GM23338 (cell line): ENCODE data around the gene PELO. TPM values are rescaled to one million over a fixed set of nuclear protein-coding genes. Genes with fewer than 3 reads are reported as not detected.

Source experiments
- ATAC-seq: fragments of 200-7000 bp; cut with Tn5 transposase; 3 replicates; pipeline ENCODE4 v1.9.1; 2020
- DNase-seq: peaks from one replicate; pipeline ENCODE4 v3.0.0-alpha.2; 2015; ENCODE audit warnings: low spot score
- H2AFZ ChIP-seq: fragments of 200-600 bp; sonication (generic); 2 replicates; pipeline ENCODE4 v1.8.0; 2016; ENCODE audit warnings: antibody characterized with exemption, mild to moderate bottlenecking, moderate library complexity
- H3F3A ChIP-seq: fragments of 200-600 bp; sonication (generic); replicated peaks from 2 replicates; pipeline ENCODE4 v1.8.0; 2017; ENCODE audit warnings: antibody characterized with exemption, mixed run types, low read depth
- H3K27ac ChIP-seq: fragments of 200-600 bp; sonication (generic); 2 replicates; pipeline ENCODE4 v1.6.1; 2016; ENCODE audit warnings: low read depth
- H3K27me3 ChIP-seq: fragments of 200-600 bp; sonication (generic); 2 replicates; pipeline ENCODE4 v1.8.0; 2016; ENCODE audit warnings: mild to moderate bottlenecking, mixed run types, moderate library complexity; ENCODE audit not compliant: insufficient read depth
- H3K36me3 ChIP-seq: fragments of 200-600 bp; sonication (generic); 2 replicates; pipeline ENCODE4 v1.8.0; 2016; ENCODE audit warnings: mild to moderate bottlenecking; ENCODE audit not compliant: insufficient read depth
- H3K4me1 ChIP-seq: fragments of 200-600 bp; sonication (generic); 2 replicates; pipeline ENCODE4 v1.8.0; 2016; ENCODE audit warnings: mild to moderate bottlenecking, moderate library complexity; ENCODE audit not compliant: insufficient read depth
- H3K4me2 ChIP-seq: fragments of 200-600 bp; sonication (generic); 2 replicates; pipeline ENCODE4 v1.7.1; 2017; ENCODE audit warnings: mixed run types
- H3K4me3 ChIP-seq: fragments of 200-600 bp; sonication (generic); 2 replicates; pipeline ENCODE4 v1.6.1; 2016; ENCODE audit warnings: mixed run types
- H3K79me2 ChIP-seq: fragments of 200-600 bp; sonication (generic); replicated peaks from 2 replicates; pipeline ENCODE4 v1.8.0; 2017; ENCODE audit warnings: mild to moderate bottlenecking; ENCODE audit not compliant: insufficient read depth
- H3K9me2 ChIP-seq: fragments of 200-600 bp; sonication (generic); 2 replicates; pipeline ENCODE4 v1.8.0; 2017; ENCODE audit not compliant: insufficient read depth
- H4K20me1 ChIP-seq: fragments of 200-600 bp; sonication (generic); replicated peaks from 2 replicates; pipeline ENCODE4 v1.8.0; 2017; ENCODE audit warnings: mild to moderate bottlenecking; ENCODE audit not compliant: insufficient read depth
- H3K27ac Mint-ChIP-seq: 2 replicates; pipeline ENCODE4 v1.8.0; 2020; ENCODE audit warnings: inconsistent platforms, mild to moderate bottlenecking, moderate library complexity, mixed read lengths
- H3K27me3 Mint-ChIP-seq: 3 replicates; pipeline ENCODE4 v1.8.0; 2022; ENCODE audit warnings: low read depth, mild to moderate bottlenecking, moderate library complexity, mixed read lengths, inconsistent platforms; ENCODE audit not compliant: insufficient read depth, poor library complexity
- H3K36me3 Mint-ChIP-seq: 3 replicates; pipeline ENCODE4 v1.8.0; 2021; ENCODE audit warnings: low read depth, mild to moderate bottlenecking, inconsistent platforms, moderate library complexity, mixed read lengths
- H3K4me1 Mint-ChIP-seq: 3 replicates; pipeline ENCODE4 v1.8.0; 2020; ENCODE audit warnings: mild to moderate bottlenecking, inconsistent platforms, mixed read lengths
- H3K4me3 Mint-ChIP-seq: 3 replicates; pipeline ENCODE4 v1.8.0; 2021; ENCODE audit warnings: moderate library complexity, mild to moderate bottlenecking, inconsistent platforms, mixed read lengths
- H3K9me3 Mint-ChIP-seq: 3 replicates; pipeline ENCODE4 v1.8.0; 2020; ENCODE audit warnings: moderate library complexity, mild to moderate bottlenecking, inconsistent platforms, mixed read lengths
- CREB1 ChIP-seq: fragments of 250-450 bp; sonication (Bioruptor Pico); IDR thresholded peaks from 2 replicates; pipeline ENCODE4 v1.5.0; 2020; ENCODE audit warnings: low read depth, mild to moderate bottlenecking, moderate library complexity
- CTCF ChIP-seq, 2 experiments: fragments of 200-600 bp in 1 of 2; sonication (generic) in 1 of 2; conservative IDR thresholded peaks; 2 replicates each; pipeline versions ENCODE4 v1.5.1 to v1.6.1; 2016 to 2017; ENCODE audit warnings: antibody characterized with exemption in 2 of 2, low read depth in 2 of 2, mild to moderate bottlenecking in 2 of 2, moderate library complexity in 1 of 2
- ETS1 ChIP-seq: IDR thresholded peaks from 2 replicates; pipeline ENCODE4 v1.6.1; 2016; ENCODE audit warnings: antibody characterized with exemption
- EZH2 ChIP-seq: fragments of 200-600 bp; sonication (generic); IDR thresholded peaks from one replicate; pipeline ENCODE4 v1.8.0; 2017; ENCODE audit warnings: antibody characterized with exemption, mild to moderate bottlenecking, low read depth; ENCODE audit not compliant: unreplicated experiment
- EZH2phosphoT487 ChIP-seq: fragments of 200-600 bp; sonication (generic); IDR thresholded peaks from one replicate; pipeline ENCODE4 v1.8.1; 2018; ENCODE audit warnings: antibody characterized with exemption; ENCODE audit not compliant: unreplicated experiment
- NANOG ChIP-seq: IDR thresholded peaks from 2 replicates; pipeline ENCODE4 v1.6.1; 2016; ENCODE audit warnings: antibody characterized with exemption, borderline replicate concordance
- POLR2AphosphoS5 ChIP-seq: IDR thresholded peaks from 2 replicates; pipeline ENCODE4 v1.6.1; 2016; ENCODE audit warnings: antibody characterized with exemption, low read depth
- STAT1 ChIP-seq: IDR thresholded peaks from one replicate; pipeline ENCODE4 v1.6.1; 2016; ENCODE audit warnings: antibody characterized with exemption; ENCODE audit not compliant: unreplicated experiment
- ZNF114 ChIP-seq: fragments of 250-450 bp; sonication (Bioruptor Pico); IDR thresholded peaks from 2 replicates; pipeline ENCODE4 v1.5.0; 2020; ENCODE audit warnings: mild to moderate bottlenecking, moderate library complexity
- ZNF331 ChIP-seq: fragments of 250-450 bp; sonication (Bioruptor Pico); IDR thresholded peaks from 2 replicates; pipeline ENCODE4 v1.5.0; 2020; ENCODE audit warnings: low read depth, mild to moderate bottlenecking, moderate library complexity
- polyA plus RNA-seq: library from polyadenylated mRNA; unstranded; fragments of >200 nt; fragmentation: Nextera tagmentation; extraction: Ambion mirVana; gene quantifications from 2 replicates; pipeline ENCODE4 v1.2.1, GENCODE V29; 2016
- total RNA-seq: library from RNA; depleted of rRNA; stranded (reverse); fragments of >200 nt; shearing (Covaris generic); gene quantifications from 2 replicates; pipeline ENCODE4 v1.2.3, GENCODE V29; 2014
- TF ChIP-seq, protein P1 (sequence below): IDR thresholded peaks from one replicate; pipeline ENCODE4 v1.6.1; 2018; ENCODE audit warnings: antibody characterized with exemption; ENCODE audit not compliant: unreplicated experiment

PELO gene
- total and polyA plus RNA-seq, 2 experiments from 2014 or later = 13.6 to 15.6 TPM

DNA sequence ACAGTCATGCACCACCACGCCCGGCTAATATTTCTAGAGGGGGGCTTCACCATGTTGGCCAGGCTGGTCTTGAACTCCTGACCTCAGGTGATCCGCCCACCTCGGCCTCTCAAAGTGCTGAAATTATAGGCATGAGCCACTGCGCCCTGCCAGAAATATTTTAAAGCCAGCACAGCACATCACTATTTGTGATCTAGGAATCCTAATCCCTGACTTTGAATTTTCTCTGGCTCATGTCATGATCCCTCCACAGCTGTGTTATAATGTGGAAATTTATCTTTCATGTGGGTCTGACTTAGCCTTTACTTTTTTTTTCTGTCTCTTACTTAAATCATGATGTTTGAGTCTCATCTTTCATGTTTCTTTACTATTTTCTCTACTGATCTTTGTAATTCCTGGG lies 18.7 kb upstream of the PELO start:
- H4K20me1 ChIP-seq = no peaks in the 10 kb centered on the region
- no peaks in the 10 kb centered on the region for H3K36me3 Mint-ChIP-seq
- H3K9me3 Mint-ChIP-seq = no peaks in the 10 kb centered on the region
- H3K27ac ChIP-seq = no peak overlapping the region
- no peak overlapping the region for H3K4me3 ChIP-seq
- no peak overlapping the region for H3K4me3 Mint-ChIP-seq
- H3K4me1 Mint-ChIP-seq = peaks cover 5% of the 10 kb centered on the region
- no peaks in the 10 kb centered on the region for H3K36me3 ChIP-seq
- H3K27me3 ChIP-seq = no peaks in the 10 kb centered on the region
- TF ChIP-seq ZNF114 = no peak
- TF ChIP-seq, protein P1, sequence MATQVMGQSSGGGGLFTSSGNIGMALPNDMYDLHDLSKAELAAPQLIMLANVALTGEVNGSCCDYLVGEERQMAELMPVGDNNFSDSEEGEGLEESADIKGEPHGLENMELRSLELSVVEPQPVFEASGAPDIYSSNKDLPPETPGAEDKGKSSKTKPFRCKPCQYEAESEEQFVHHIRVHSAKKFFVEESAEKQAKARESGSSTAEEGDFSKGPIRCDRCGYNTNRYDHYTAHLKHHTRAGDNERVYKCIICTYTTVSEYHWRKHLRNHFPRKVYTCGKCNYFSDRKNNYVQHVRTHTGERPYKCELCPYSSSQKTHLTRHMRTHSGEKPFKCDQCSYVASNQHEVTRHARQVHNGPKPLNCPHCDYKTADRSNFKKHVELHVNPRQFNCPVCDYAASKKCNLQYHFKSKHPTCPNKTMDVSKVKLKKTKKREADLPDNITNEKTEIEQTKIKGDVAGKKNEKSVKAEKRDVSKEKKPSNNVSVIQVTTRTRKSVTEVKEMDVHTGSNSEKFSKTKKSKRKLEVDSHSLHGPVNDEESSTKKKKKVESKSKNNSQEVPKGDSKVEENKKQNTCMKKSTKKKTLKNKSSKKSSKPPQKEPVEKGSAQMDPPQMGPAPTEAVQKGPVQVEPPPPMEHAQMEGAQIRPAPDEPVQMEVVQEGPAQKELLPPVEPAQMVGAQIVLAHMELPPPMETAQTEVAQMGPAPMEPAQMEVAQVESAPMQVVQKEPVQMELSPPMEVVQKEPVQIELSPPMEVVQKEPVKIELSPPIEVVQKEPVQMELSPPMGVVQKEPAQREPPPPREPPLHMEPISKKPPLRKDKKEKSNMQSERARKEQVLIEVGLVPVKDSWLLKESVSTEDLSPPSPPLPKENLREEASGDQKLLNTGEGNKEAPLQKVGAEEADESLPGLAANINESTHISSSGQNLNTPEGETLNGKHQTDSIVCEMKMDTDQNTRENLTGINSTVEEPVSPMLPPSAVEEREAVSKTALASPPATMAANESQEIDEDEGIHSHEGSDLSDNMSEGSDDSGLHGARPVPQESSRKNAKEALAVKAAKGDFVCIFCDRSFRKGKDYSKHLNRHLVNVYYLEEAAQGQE = no peak
- TF ChIP-seq EZH2 = no peak
- no peak for TF ChIP-seq CTCF (conservative IDR thresholded peaks at IDR 0.05; ENCODE audit: low read depth in 2 of 2)
- TF ChIP-seq ETS1 = no peak
- no peak for TF ChIP-seq POLR2AphosphoS5
- no peak for TF ChIP-seq NANOG
- no peak for TF ChIP-seq ZNF331
- no peak for TF ChIP-seq STAT1
- H3K9me2 ChIP-seq = no peaks in the 10 kb centered on the region
- no peak overlapping the region for H2AFZ ChIP-seq
- no peaks in the 10 kb centered on the region for H3K79me2 ChIP-seq
- no peak for DNase-seq
- ATAC-seq = no peak
- no peak overlapping the region for H3K4me2 ChIP-seq
- H3K27me3 Mint-ChIP-seq = no peaks in the 10 kb centered on the region
- no peak overlapping the region for H3K27ac Mint-ChIP-seq
- no peaks in the 10 kb centered on the region for H3F3A ChIP-seq
- 0 out of 2 replicates have a peak, but pooled peaks cover 3% of the 10 kb centered on the region for H3K4me1 ChIP-seq

GRCh38 chr5:52770287-52770939 lies 17.3 kb upstream of the PELO start:
- Mint-ChIP-seq H3K27ac (no peak overlapping the region), H3K4me3 (no peak overlapping the region), H3K4me1 (peaks cover 11% of the 10 kb centered on the region), H3K36me3 (no peaks in the 10 kb centered on the region), H3K27me3 (no peaks in the 10 kb centered on the region), H3K9me3 (no peaks in the 10 kb centered on the region)
- H3K4me1 ChIP-seq = peaks cover 9% of the 10 kb centered on the region; the same call in 1 of the 2 replicates
- H3F3A ChIP-seq = no peaks in the 10 kb centered on the region
- no peak overlapping the region for H2AFZ ChIP-seq
- H3K36me3 ChIP-seq = no peaks in the 10 kb centered on the region
- no peaks in the 10 kb centered on the region for H4K20me1 ChIP-seq
- no peaks in the 10 kb centered on the region for H3K79me2 ChIP-seq
- no peak overlapping the region for H3K27ac ChIP-seq
- no peaks in the 10 kb centered on the region for H3K27me3 ChIP-seq
- DNase-seq (no peak), ATAC-seq (no peak)
- H3K4me3 ChIP-seq = no peak overlapping the region
- H3K9me2 ChIP-seq = no peaks in the 10 kb centered on the region
- no peak overlapping the region for H3K4me2 ChIP-seq
- TF ChIP-seq NANOG (no peak), ZNF114 (no peak), CREB1 (CRISPR knock-in tag) (no peak), EZH2phosphoT487 (no peak), CTCF (conservative IDR thresholded peaks at IDR 0.05; ENCODE audit: low read depth in 2 of 2) (no peak)
